PFSK-1 (cell line): Measurements from ENCODE around the gene RAB40AL.

Experiments used
- POLR2AphosphoS5 ChIP-seq: IDR thresholded peaks from 2 replicates; pipeline ENCODE4 v1.6.1; 2012; ENCODE audit warnings: low read depth, mild to moderate bottlenecking, control low read depth, low read length, moderate library complexity
- REST ChIP-seq, 2 experiments: IDR thresholded peaks; 2 replicates each; pipeline versions ENCODE4 v1.6.1 to v1.8.0; 2011 to 2012; ENCODE audit warnings: low read depth in 2 of 2, low read length in 2 of 2, control low read depth in 1 of 2, inconsistent platforms in 1 of 2, mild to moderate bottlenecking in 1 of 2, moderate library complexity in 1 of 2; ENCODE audit not compliant: insufficient read depth in 1 of 2
- TAF1 ChIP-seq: IDR thresholded peaks from 2 replicates; pipeline ENCODE4 v1.6.1; 2012; ENCODE audit warnings: low read length, control low read depth, borderline replicate concordance; ENCODE audit not compliant: insufficient read depth

GRCh38 chrX:102958794-102959193 is 21.7 kb downstream of the RAB40AL start:
- no peak for TF ChIP-seq REST (IDR thresholded peaks at IDR 0.05; ENCODE audit: insufficient read depth in 1 of 2, low read depth in 2 of 2, low read length in 2 of 2)
- no peak for TF ChIP-seq TAF1
- TF ChIP-seq POLR2AphosphoS5, result no peak
